GM10266 (cell line): ENCODE results near the gene CHPF2.
A peak's percentile ranks its signal among the peaks of the same experiment; 100 is the strongest.

ENCODE experiments used
- DNase-seq: peaks from one replicate; pipeline ENCODE4 v3.0.0; 2012; ENCODE audit errors: extremely low spot score
- CTCF ChIP-seq: IDR thresholded peaks from 2 replicates; pipeline ENCODE4 v1.5.1; 2012; ENCODE audit warnings: mild to moderate bottlenecking, low read depth; ENCODE audit not compliant: control insufficient read depth, insufficient read depth; ENCODE audit errors: missing control alignments

Gene CHPF2

GRCh38 chr7:151232091-151232916 is at the start of gene CHPF2:
Gene CHPF2, plus strand, starts transcription at chr7:151232483. Its CDS starts 1,529 bp downstream, at chr7:151234012.
- TF ChIP-seq CTCF: no peak
- peak; percentile 97 for DNase-seq

- DNase-seq: no peak
- no peak for TF ChIP-seq CTCF
Measured at GRCh38 chr7:151185762-151186639, 46.3 kb upstream of the CHPF2 start.

- no peak for DNase-seq
- no peak for TF ChIP-seq CTCF
Measured at GRCh38 chr7:151186640-151187408, 45.5 kb upstream of the CHPF2 start, which contains the start of gene ASB10. Gene ASB10, minus strand, starts transcription at chr7:151187250. Its CDS starts 120 bp downstream, at chr7:151187130.

GRCh38 chr7:151187409-151188251 is 44.7 kb upstream of the CHPF2 start:
- TF ChIP-seq CTCF: no peak
- no peak for DNase-seq

- DNase-seq: no peak
- TF ChIP-seq CTCF: no peak
Measured at GRCh38 chr7:151188252-151188542, 44.1 kb upstream of the CHPF2 start.

GRCh38 chr7:151189038-151189437 is 43.2 kb upstream of the CHPF2 start:
- no peak for DNase-seq
- TF ChIP-seq CTCF: no peak
